Activated naive CD8-positive, alpha-beta T cell treated with anti-CD3 and anti-CD28 coated beads for 36 hours (primary cell): Measurements from ENCODE around the gene DESI1. TPM values are rescaled to one million over a fixed set of nuclear protein-coding genes. Genes with fewer than 3 reads are reported as not detected.
"Not testable (repeated sequence)": the region's sequence is repeated elsewhere in the genome, so short reads cannot be mapped to it uniquely, and the experiment has no call there.

Experiments used
- DNase-seq: peaks from one replicate; pipeline ENCODE4 v3.0.0; 2021
- H3K27ac Mint-ChIP-seq: one replicate; pipeline ENCODE4 v1.8.0; 2022; ENCODE audit warnings: mild to moderate bottlenecking, moderate library complexity, mixed read lengths
- H3K27me3 Mint-ChIP-seq: one replicate; pipeline ENCODE4 v1.8.0; 2022; ENCODE audit warnings: mild to moderate bottlenecking, mixed read lengths
- H3K36me3 Mint-ChIP-seq: one replicate; pipeline ENCODE4 v1.8.0; 2021; ENCODE audit warnings: mild to moderate bottlenecking, mixed read lengths
- H3K4me1 Mint-ChIP-seq: one replicate; pipeline ENCODE4 v1.8.0; 2021; ENCODE audit warnings: mixed read lengths
- H3K4me3 Mint-ChIP-seq: one replicate; pipeline ENCODE4 v1.8.0; 2022; ENCODE audit warnings: mild to moderate bottlenecking, moderate library complexity, mixed read lengths
- H3K9me3 Mint-ChIP-seq: one replicate; pipeline ENCODE4 v1.8.0; 2022; ENCODE audit warnings: mixed read lengths
- total RNA-seq, 2 experiments: library from RNA; stranded (reverse); gene quantifications; one replicate each; pipeline ENCODE4 v1.2.3, GENCODE V29; 2021

DESI1 gene
- total RNA-seq, 2 experiments from 2014 or later, result 67.0 to 78.8 TPM

- Mint-ChIP-seq H3K4me1 (peaks cover 27% of the 10 kb centered on the region), H3K4me3 (no peak overlapping the region), H3K27me3 (no peaks in the 10 kb centered on the region), H3K27ac (no peak overlapping the region), H3K9me3 (no peaks in the 10 kb centered on the region), H3K36me3 (peaks cover 25% of the 10 kb centered on the region)
- no peak for DNase-seq
Measured at GRCh38 chr22:41613456-41613855, 7.4 kb downstream of the DESI1 start.

- H3K27ac Mint-ChIP-seq, result no peak overlapping the region
- H3K4me1 Mint-ChIP-seq, result peaks cover 21% of the 10 kb centered on the region
- no peak for DNase-seq
- H3K9me3 Mint-ChIP-seq, result no peaks in the 10 kb centered on the region
- peaks cover 20% of the 10 kb centered on the region for H3K36me3 Mint-ChIP-seq
- no peak overlapping the region for H3K4me3 Mint-ChIP-seq
- H3K27me3 Mint-ChIP-seq, result no peaks in the 10 kb centered on the region
Measured at GRCh38 chr22:41612603-41613306, 8.1 kb downstream of the DESI1 start.

- H3K27ac Mint-ChIP-seq, result no peak overlapping the region
- H3K4me1 Mint-ChIP-seq, result peaks cover 20% of the 10 kb centered on the region
- H3K27me3 Mint-ChIP-seq, result no peaks in the 10 kb centered on the region
- no peak overlapping the region for H3K4me3 Mint-ChIP-seq
- DNase-seq, result no peak
- peaks cover 47% of the 10 kb centered on the region for H3K36me3 Mint-ChIP-seq
- H3K9me3 Mint-ChIP-seq, result peaks cover 3% of the 10 kb centered on the region
Measured at GRCh38 chr22:41608386-41608785, 12.5 kb downstream of the DESI1 start.

GRCh38 chr22:41603873-41604332, 16.9 kb downstream of the DESI1 start:
- Mint-ChIP-seq H3K4me3 (peak overlapping the region; percentile 27), H3K4me1 (peaks cover 29% of the 10 kb centered on the region), H3K27ac (peak overlapping the region; percentile 67), H3K36me3 (peaks cover 65% of the 10 kb centered on the region), H3K27me3 (no peaks in the 10 kb centered on the region), H3K9me3 (peaks cover 3% of the 10 kb centered on the region)
- peak; percentile 76 for DNase-seq

- Mint-ChIP-seq H3K27ac (no peak overlapping the region), H3K36me3 (peaks cover 63% of the 10 kb centered on the region), H3K9me3 (peaks cover 3% of the 10 kb centered on the region), H3K4me3 (no peak overlapping the region), H3K27me3 (no peaks in the 10 kb centered on the region), H3K4me1 (peaks cover 30% of the 10 kb centered on the region)
- DNase-seq, result no peak
Measured at GRCh38 chr22:41600976-41601375, 19.9 kb downstream of the DESI1 start.

GRCh38 chr22:41598891-41599635, 21.8 kb downstream of the DESI1 start:
- DNase-seq, result no peak
- Mint-ChIP-seq H3K27ac (no peak overlapping the region), H3K27me3 (no peaks in the 10 kb centered on the region), H3K9me3 (no peaks in the 10 kb centered on the region), H3K4me3 (no peak overlapping the region), H3K36me3 (peaks cover 44% of the 10 kb centered on the region), H3K4me1 (peaks cover 20% of the 10 kb centered on the region)

GRCh38 chr22:41598081-41598480, 22.8 kb downstream of the DESI1 start:
- H3K36me3 Mint-ChIP-seq, result peaks cover 35% of the 10 kb centered on the region
- H3K4me1 Mint-ChIP-seq, result peaks cover 10% of the 10 kb centered on the region
- H3K27me3 Mint-ChIP-seq, result no peaks in the 10 kb centered on the region
- no peak overlapping the region for H3K27ac Mint-ChIP-seq
- H3K4me3 Mint-ChIP-seq, result no peak overlapping the region
- no peak for DNase-seq
- H3K9me3 Mint-ChIP-seq, result no peaks in the 10 kb centered on the region

GRCh38 chr22:41597635-41597953, 23.2 kb downstream of the DESI1 start:
- Mint-ChIP-seq H3K4me1 (peaks cover 5% of the 10 kb centered on the region), H3K27ac (no peak overlapping the region), H3K36me3 (peaks cover 30% of the 10 kb centered on the region), H3K4me3 (no peak overlapping the region), H3K27me3 (no peaks in the 10 kb centered on the region), H3K9me3 (no peaks in the 10 kb centered on the region)
- DNase-seq, result no peak

- H3K27ac Mint-ChIP-seq, result peak overlapping the region; percentile 12
- no peaks in the 10 kb centered on the region for H3K9me3 Mint-ChIP-seq
- H3K4me1 Mint-ChIP-seq, result peaks cover 4% of the 10 kb centered on the region
- DNase-seq, result no peak
- no peak overlapping the region for H3K4me3 Mint-ChIP-seq
- no peaks in the 10 kb centered on the region for H3K27me3 Mint-ChIP-seq
- peaks cover 25% of the 10 kb centered on the region for H3K36me3 Mint-ChIP-seq
Measured at GRCh38 chr22:41596776-41597634, 23.8 kb downstream of the DESI1 start.

GRCh38 chr22:41595703-41596102, 25.1 kb downstream of the DESI1 start:
- Mint-ChIP-seq H3K9me3 (no peaks in the 10 kb centered on the region), H3K36me3 (peaks cover 17% of the 10 kb centered on the region), H3K4me1 (peaks cover 4% of the 10 kb centered on the region), H3K27me3 (no peaks in the 10 kb centered on the region), H3K4me3 (no peak overlapping the region), H3K27ac (peak overlapping the region; percentile 13)
- DNase-seq, result no peak

GRCh38 chr22:41593336-41593960, 27.4 kb downstream of the DESI1 start:
- not testable (repeated sequence) for H3K4me3 Mint-ChIP-seq, H3K27me3 Mint-ChIP-seq, H3K27ac Mint-ChIP-seq, DNase-seq, H3K4me1 Mint-ChIP-seq, H3K9me3 Mint-ChIP-seq
- peaks cover 10% of the 10 kb centered on the region for H3K36me3 Mint-ChIP-seq

GRCh38 chr22:41589391-41590241, 31.2 kb downstream of the DESI1 start, which contains the start of gene PMM1:
Gene PMM1 (minus strand): TSS chr22:41589840. CDS start chr22:41589805, 35 bp downstream.
- Mint-ChIP-seq H3K4me3 (peak within 1 kb of the TSS; percentile 90), H3K27me3 (no peaks in the 10 kb centered on the region), H3K9me3 (no peaks in the 10 kb centered on the region), H3K36me3 (no peaks in the 10 kb centered on the region), H3K27ac (peak within 1 kb of the TSS; percentile 89), H3K4me1 (peaks cover 9% of the 10 kb centered on the region)
- DNase-seq, result peak; percentile 100

- Mint-ChIP-seq H3K4me1 (peaks cover 9% of the 10 kb centered on the region), H3K9me3 (no peaks in the 10 kb centered on the region), H3K27ac (no peak overlapping the region), H3K36me3 (peaks cover 4% of the 10 kb centered on the region), H3K4me3 (no peak overlapping the region), H3K27me3 (no peaks in the 10 kb centered on the region)
- no peak for DNase-seq
Measured at GRCh38 chr22:41587347-41587723, 33.5 kb downstream of the DESI1 start.

- H3K36me3 Mint-ChIP-seq, result peaks cover 6% of the 10 kb centered on the region
- H3K4me1 Mint-ChIP-seq, result peaks cover 9% of the 10 kb centered on the region
- H3K4me3 Mint-ChIP-seq, result no peak overlapping the region
- H3K27me3 Mint-ChIP-seq, result no peaks in the 10 kb centered on the region
- no peak for DNase-seq
- no peaks in the 10 kb centered on the region for H3K9me3 Mint-ChIP-seq
- peak overlapping the region; percentile 3 for H3K27ac Mint-ChIP-seq
Measured at GRCh38 chr22:41585898-41586297, 34.9 kb downstream of the DESI1 start.
